Thymus (tissue), 11 donors: ENCODE measurements around the gene DPYSL5. TPM values are rescaled to one million over a fixed set of nuclear protein-coding genes. Genes with fewer than 3 reads are reported as not detected.

ENCODE experiments used
- DNase-seq, 9 donors: peaks; one replicate each; pipeline ENCODE4 v3.0.0-alpha.2; 2013; ENCODE audit warnings: low spot score in 9 of 9, low read depth in 6 of 9, missing footprints in 1 of 9
- H3K27ac ChIP-seq, 2 donors: one replicate each; pipeline ENCODE4 v1.5.1; 2013; ENCODE audit warnings: control low read depth in 1 of 2, low read depth in 1 of 2, low read length in 1 of 2, mild to moderate bottlenecking in 1 of 2, moderate library complexity in 1 of 2
- H3K27me3 ChIP-seq, 2 donors: one replicate each; pipeline ENCODE4 v1.5.1; 2013; ENCODE audit warnings: low read length in 1 of 2; ENCODE audit not compliant: control insufficient read depth in 2 of 2, insufficient read depth in 1 of 2
- H3K36me3 ChIP-seq, 2 donors: one replicate each; pipeline ENCODE4 v1.5.1; 2013; ENCODE audit warnings: low read length in 1 of 2, mild to moderate bottlenecking in 1 of 2, moderate library complexity in 1 of 2; ENCODE audit not compliant: control insufficient read depth in 2 of 2, insufficient read depth in 2 of 2
- H3K4me1 ChIP-seq, 2 donors: one replicate each; pipeline ENCODE4 v1.5.1; 2013; ENCODE audit warnings: low read length in 2 of 2; ENCODE audit not compliant: control insufficient read depth in 2 of 2, insufficient read depth in 2 of 2
- H3K4me3 ChIP-seq, 2 donors: one replicate each; pipeline ENCODE4 v1.5.1; 2013; ENCODE audit warnings: low read length in 2 of 2, control low read depth in 1 of 2, mild to moderate bottlenecking in 1 of 2
- H3K9me3 ChIP-seq, 2 donors: one replicate each; pipeline ENCODE4 v1.5.1; 2013; ENCODE audit warnings: low read length in 1 of 2, mild to moderate bottlenecking in 1 of 2; ENCODE audit not compliant: control insufficient read depth in 2 of 2, insufficient read depth in 1 of 2
- WGBS: extraction: QIAGEN DNeasy Blood & Tissue Kit; methylation state at CpG from one replicate; pipeline ENCODE4 v1.1.7; 2013; 5-methylcytosine and 5-hydroxymethylcytosine counted together
- polyA plus RNA-seq: library from polyadenylated mRNA; stranded (reverse); fragments of 200-250 nt; gene quantifications from one replicate; pipeline ENCODE4 v1.2.3, GENCODE V29; 2013
- total RNA-seq: library from RNA; stranded (reverse); fragments of 120-200 nt; gene quantifications from one replicate; pipeline ENCODE4 v1.2.4, GENCODE V29; 2013
- donor health status: healthy.

Gene DPYSL5
- total and polyA plus RNA-seq, 2 donors, result 0.09 to 0.16 TPM

DNA sequence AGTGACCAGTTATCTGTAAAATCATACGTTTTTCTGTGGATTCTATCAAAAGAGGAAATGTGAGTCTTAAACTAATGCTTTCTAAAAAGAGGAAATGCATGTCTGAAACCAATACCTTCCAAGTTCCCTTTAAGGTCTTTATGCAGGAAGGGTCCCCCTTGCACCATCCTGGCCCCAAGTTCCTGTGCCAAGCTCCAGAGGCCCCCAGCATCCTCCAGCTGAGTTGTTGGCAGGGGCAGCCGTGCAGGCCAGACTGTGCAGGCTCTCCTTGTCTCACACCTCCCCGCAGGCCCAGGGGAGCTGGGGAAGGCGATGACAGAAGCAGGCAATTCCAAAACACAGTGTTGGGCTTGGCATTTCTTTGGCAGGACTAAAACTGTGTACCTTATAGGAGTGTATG is 39.2 kb downstream of the DPYSL5 start:
- 12% methylated on average over 4 of the region's 4 CpGs for WGBS
- no peaks in the 10 kb centered on the region for H3K36me3 ChIP-seq
- no peak overlapping the region for H3K4me3 ChIP-seq
- H3K27me3 ChIP-seq, result peaks cover 0 to 5% of the 10 kb centered on the region in 2 donors
- H3K4me1 ChIP-seq, result no peaks in the 10 kb centered on the region
- DNase-seq, result peak in 1 of 9 donors; percentile 3
- no peaks in the 10 kb centered on the region for H3K9me3 ChIP-seq
- no peak overlapping the region for H3K27ac ChIP-seq

DNA sequence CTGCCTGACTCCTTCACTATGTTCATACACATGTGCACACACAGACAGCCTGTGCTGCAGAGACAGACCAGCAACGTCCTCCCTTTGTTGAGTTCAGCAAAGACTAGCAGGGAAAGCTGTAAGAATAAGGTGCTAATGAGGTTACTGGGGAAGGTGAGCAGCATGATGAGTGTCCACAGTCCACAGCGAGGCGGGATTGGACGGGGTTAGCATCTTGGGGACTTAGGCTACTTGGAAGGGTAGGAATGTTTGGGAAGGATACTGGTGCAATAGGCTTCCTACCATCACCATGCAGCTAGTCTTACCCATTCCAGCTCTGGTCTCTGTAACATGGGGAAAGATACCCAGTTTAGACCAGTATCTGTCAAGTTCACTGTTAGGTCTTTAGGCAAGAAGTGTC is 41.9 kb downstream of the DPYSL5 start:
- peaks cover 0 to 3% of the 10 kb centered on the region in 2 donors for H3K27me3 ChIP-seq

DNA sequence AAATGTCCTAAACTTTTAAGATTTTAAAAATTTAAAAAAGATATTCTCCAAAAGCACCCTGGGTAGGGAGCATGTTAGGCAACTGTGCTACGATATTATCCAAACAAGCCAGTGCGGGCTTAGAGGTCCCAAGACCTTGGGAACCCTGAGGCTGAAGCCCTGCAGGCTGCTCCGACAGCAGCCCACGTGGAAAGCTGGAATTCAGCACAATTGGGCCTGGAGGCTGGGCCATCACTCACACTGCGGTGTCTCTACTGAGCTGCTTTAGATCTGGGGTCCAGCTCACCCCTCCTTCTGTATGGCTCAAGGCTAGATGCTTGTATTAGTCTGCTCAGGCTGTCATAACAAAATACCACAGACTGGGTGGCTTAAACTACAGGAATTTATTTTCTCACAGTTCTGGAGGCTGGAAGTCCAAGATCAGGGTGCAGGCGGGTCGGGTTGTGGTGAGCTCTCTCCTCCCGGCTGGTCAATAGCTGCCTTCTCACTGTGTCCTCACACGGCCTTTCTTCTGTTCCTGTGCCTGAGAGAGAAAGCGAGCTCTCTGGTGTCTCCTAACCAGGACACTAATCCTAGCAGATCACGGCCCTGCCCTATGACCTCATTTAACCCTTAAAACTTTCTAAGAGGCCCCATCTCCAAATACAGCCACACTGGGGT is 42.5 kb downstream of the DPYSL5 start:
- DNase-seq, result no peak
- H3K9me3 ChIP-seq, result no peaks in the 10 kb centered on the region
- H3K27ac ChIP-seq, result no peak overlapping the region
- WGBS, result 97% methylated on average over 11 of the region's 11 CpGs
- no peak overlapping the region for H3K4me3 ChIP-seq
- H3K36me3 ChIP-seq, result no peaks in the 10 kb centered on the region
- H3K27me3 ChIP-seq, result peaks cover 0 to 3% of the 10 kb centered on the region in 2 donors
- H3K4me1 ChIP-seq, result no peaks in the 10 kb centered on the region

More for the DNA sequence above, 41.9 kb downstream of the DPYSL5 start:
- no peak for DNase-seq
- WGBS, result 94% methylated on average over 4 of the region's 4 CpGs
- Histone ChIP-seq H3K9me3 (no peaks in the 10 kb centered on the region), H3K36me3 (no peaks in the 10 kb centered on the region), H3K4me3 (no peak overlapping the region), H3K4me1 (no peaks in the 10 kb centered on the region), H3K27ac (no peak overlapping the region)

- no peaks in the 10 kb centered on the region for H3K4me1 ChIP-seq
- WGBS, result 94% methylated on average over 3 of the region's 3 CpGs
- H3K27me3 ChIP-seq, result no peaks in the 10 kb centered on the region
- no peak overlapping the region for H3K4me3 ChIP-seq
- no peaks in the 10 kb centered on the region for H3K36me3 ChIP-seq
- no peak for DNase-seq
- H3K27ac ChIP-seq, result no peak overlapping the region
- no peaks in the 10 kb centered on the region for H3K9me3 ChIP-seq
Observed at GRCh38 chr2:26892133-26892532, 44.2 kb downstream of the DPYSL5 start.

- no peak for DNase-seq
- Histone ChIP-seq H3K9me3 (no peaks in the 10 kb centered on the region), H3K27ac (no peak overlapping the region), H3K36me3 (no peaks in the 10 kb centered on the region), H3K27me3 (no peaks in the 10 kb centered on the region), H3K4me3 (no peak overlapping the region), H3K4me1 (no peaks in the 10 kb centered on the region)
- WGBS, result 99% methylated on average over 3 of the region's 3 CpGs
Observed at GRCh38 chr2:26892922-26893524, 45.1 kb downstream of the DPYSL5 start.

DNA sequence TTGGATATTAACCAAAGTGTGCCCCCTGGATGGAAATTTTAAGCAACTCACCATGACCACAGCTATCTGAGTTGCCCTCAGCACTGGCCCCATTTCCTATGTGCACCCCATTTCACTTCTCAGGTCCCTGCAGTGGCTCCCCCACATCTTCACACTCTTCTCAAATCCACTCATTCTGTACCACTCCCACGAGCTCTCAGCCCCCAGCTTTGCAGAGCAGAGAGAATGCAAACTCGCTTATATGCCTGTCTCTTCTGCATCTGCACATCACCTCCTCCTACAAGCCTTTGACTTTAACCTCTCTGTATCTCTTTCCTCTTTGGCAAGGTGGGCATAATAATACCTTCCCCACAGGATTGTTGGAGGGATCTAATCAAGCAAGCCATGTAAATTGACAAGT is 46.2 kb downstream of the DPYSL5 start:
- no peak for DNase-seq

DNA sequence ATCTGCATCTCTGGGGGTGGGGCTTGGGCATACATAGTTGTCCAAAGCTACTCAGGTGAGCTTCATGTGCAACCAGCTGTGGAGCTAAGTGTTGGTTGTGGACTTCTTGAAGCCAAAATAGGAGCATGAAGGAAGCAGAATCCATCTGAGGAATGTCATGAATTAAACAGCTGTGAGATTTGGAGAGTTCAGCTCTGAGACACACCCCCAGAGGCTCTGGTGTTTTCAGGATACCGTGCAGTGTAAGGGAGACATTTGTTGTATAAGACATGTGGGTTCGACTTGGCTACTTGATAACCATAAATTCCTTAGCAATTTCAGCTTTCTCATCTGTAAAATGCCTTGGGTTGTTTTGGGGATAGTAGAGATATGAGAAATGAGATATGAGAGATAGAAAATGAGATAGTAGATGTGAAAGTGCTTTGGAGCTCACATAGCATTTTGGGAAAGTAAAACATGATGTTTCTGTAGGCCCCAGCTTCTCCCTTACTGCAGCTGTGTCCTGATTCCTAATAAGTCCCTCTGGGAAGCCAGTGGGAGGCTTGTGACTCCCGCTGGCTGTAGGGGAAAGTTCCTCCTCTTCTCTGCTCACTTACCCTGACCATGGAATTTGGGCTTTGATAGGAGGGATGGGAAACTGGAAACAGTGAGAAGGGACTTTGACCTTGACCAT is 50.0 kb downstream of the DPYSL5 start:
- 90% methylated on average over 3 of the region's 3 CpGs for WGBS
- DNase-seq, result no peak
- H3K4me3 ChIP-seq, result no peak overlapping the region
- H3K27ac ChIP-seq, result no peak overlapping the region
- H3K4me1 ChIP-seq, result no peaks in the 10 kb centered on the region
- no peaks in the 10 kb centered on the region for H3K36me3 ChIP-seq
- H3K27me3 ChIP-seq, result no peaks in the 10 kb centered on the region
- H3K9me3 ChIP-seq, result no peaks in the 10 kb centered on the region

More for the DNA sequence above, 46.2 kb downstream of the DPYSL5 start:
- no peak overlapping the region for H3K27ac ChIP-seq
- H3K27me3 ChIP-seq, result no peaks in the 10 kb centered on the region
- 93% methylated on average over 2 of the region's 2 CpGs for WGBS
- no peaks in the 10 kb centered on the region for H3K9me3 ChIP-seq
- H3K36me3 ChIP-seq, result no peaks in the 10 kb centered on the region
- H3K4me1 ChIP-seq, result no peaks in the 10 kb centered on the region
- no peak overlapping the region for H3K4me3 ChIP-seq

- Histone ChIP-seq H3K27me3 (no peaks in the 10 kb centered on the region), H3K4me1 (no peaks in the 10 kb centered on the region), H3K4me3 (no peak overlapping the region), H3K27ac (no peak overlapping the region), H3K36me3 (no peaks in the 10 kb centered on the region), H3K9me3 (no peaks in the 10 kb centered on the region)
- DNase-seq, result no peak
- WGBS, result 98% methylated on average over 15 of the region's 15 CpGs
Observed at GRCh38 chr2:26898480-26899078, 50.6 kb downstream of the DPYSL5 start.
